AG04449 (cell line): ENCODE data around the gene CYB5A.

Source experiments
- CTCF ChIA-PET: fragments of 350-600 bp; formaldehyde crosslinking; extraction: SDS; loops from one replicate; lab custom pipeline; 2021; ENCODE audit warnings: antibody characterized with exemption; lab: Yijun Ruan, JAX
- POLR2A ChIA-PET: fragments of 400-600, 350-600 bp; formaldehyde crosslinking; extraction: SDS; loops from one replicate; lab custom pipeline; 2020; ENCODE audit warnings: antibody characterized with exemption, inconsistent platforms; lab: Yijun Ruan, JAX
- DNase-seq: peaks from one replicate; pipeline ENCODE4 v3.0.0-alpha.2; 2010; ENCODE audit warnings: low read depth, low spot score
- H3K4me3 ChIP-seq: 2 replicates; pipeline ENCODE4 v1.5.1; 2011; ENCODE audit warnings: low read depth, mild to moderate bottlenecking, control low read depth, low read length
- CTCF ChIP-seq: IDR thresholded peaks from one replicate; pipeline ENCODE4 v1.5.1; 2011; ENCODE audit warnings: mild to moderate bottlenecking, moderate library complexity, low read length, control low read depth, inconsistent platforms; ENCODE audit not compliant: insufficient read depth; ENCODE audit errors: missing control alignments

CYB5A gene

GRCh38 chr18:74291771-74292540 lies at the start of gene CYB5A:
Gene CYB5A, minus strand, starts transcription at chr18:74291963. Its CDS starts 88 bp downstream, at chr18:74291875.
- peak; percentile 73 for DNase-seq
- peak within 1 kb of the TSS; percentile 94 for H3K4me3 ChIP-seq
- ChIA-PET CTCF (no interaction called here), POLR2A (no interaction called here)
- no peak for TF ChIP-seq CTCF

- TF ChIP-seq CTCF: no peak
- no peak overlapping the region for H3K4me3 ChIP-seq
- CTCF ChIA-PET: interaction anchor here (2.7 kb wide), 1 partner anchor 15 kb away, joined by 11 read pairs; no protein-coding TSS in a partner anchor
- no peak for DNase-seq
- POLR2A ChIA-PET: no interaction called here
Observed at GRCh38 chr18:74337912-74338309, 46.1 kb upstream of the CYB5A start.

GRCh38 chr18:74337155-74337911 lies 45.6 kb upstream of the CYB5A start:
- ChIA-PET POLR2A (no interaction called here), CTCF (interaction anchor here (2.7 kb wide), 1 partner anchor 16 kb away, joined by 11 read pairs; no protein-coding TSS in a partner anchor)
- no peak for TF ChIP-seq CTCF
- no peak for DNase-seq
- no peak overlapping the region for H3K4me3 ChIP-seq

GRCh38 chr18:74336656-74337055 lies 44.9 kb upstream of the CYB5A start:
- ChIA-PET POLR2A (no interaction called here), CTCF (no interaction called here)
- DNase-seq: no peak
- H3K4me3 ChIP-seq: no peak overlapping the region
- no peak for TF ChIP-seq CTCF

- no peak for TF ChIP-seq CTCF
- H3K4me3 ChIP-seq: no peak overlapping the region
- DNase-seq: no peak
- POLR2A ChIA-PET: no interaction called here
- CTCF ChIA-PET: interaction anchor here (0.8 to 2.0 kb wide), 2 partner anchors 19 to 141 kb away, joined by 3 to 4 read pairs; no protein-coding TSS in a partner anchor
Observed at GRCh38 chr18:74334242-74334893, 42.6 kb upstream of the CYB5A start.
